Hepatocyte (in vitro differentiated cells): ENCODE results near the gene PRKCZ. TPM values are rescaled to one million over a fixed set of nuclear protein-coding genes. Genes with fewer than 3 reads are reported as not detected.

ENCODE experiments used
- DNase-seq: peaks from one replicate; pipeline ENCODE4 v3.0.0-alpha.2; 2016; ENCODE audit warnings: low spot score
- H2AFZ ChIP-seq: fragments of 200-600 bp; sonication (generic); 2 replicates; pipeline ENCODE4 v1.6.0; 2016; ENCODE audit warnings: antibody characterized with exemption, mild to moderate bottlenecking
- H3K27ac ChIP-seq: fragments of 200-600 bp; sonication (generic); 2 replicates; pipeline ENCODE4 v1.5.1; 2016; ENCODE audit warnings: mild to moderate bottlenecking
- H3K27me3 ChIP-seq: fragments of 200-600 bp; sonication (generic); 2 replicates; pipeline ENCODE4 v1.6.1; 2016
- H3K36me3 ChIP-seq: fragments of 200-600 bp; sonication (generic); replicated peaks from 2 replicates; pipeline ENCODE4 v1.5.1; 2016; ENCODE audit warnings: low read depth; ENCODE audit not compliant: insufficient read depth
- H3K4me1 ChIP-seq: fragments of 200-600 bp; sonication (generic); 2 replicates; pipeline ENCODE4 v1.5.1; 2016; ENCODE audit warnings: mild to moderate bottlenecking, moderate library complexity; ENCODE audit not compliant: insufficient read depth
- H3K4me2 ChIP-seq: fragments of 200-600 bp; sonication (generic); 2 replicates; pipeline ENCODE4 v1.6.0; 2016
- H3K4me3 ChIP-seq: fragments of 200-600 bp; sonication (generic); 2 replicates; pipeline ENCODE4 v1.5.1; 2016; ENCODE audit warnings: mild to moderate bottlenecking
- H3K79me2 ChIP-seq: fragments of 200-600 bp; sonication (generic); 2 replicates; pipeline ENCODE4 v1.6.0; 2017; ENCODE audit warnings: mild to moderate bottlenecking
- H3K9me2 ChIP-seq: fragments of 200-600 bp; sonication (generic); replicated peaks from 2 replicates; pipeline ENCODE4 v1.6.0; 2017; ENCODE audit warnings: mild to moderate bottlenecking; ENCODE audit not compliant: insufficient read depth
- H3K9me3 ChIP-seq: fragments of 200-600 bp; sonication (generic); 2 replicates; pipeline ENCODE4 v1.5.1; 2016; ENCODE audit warnings: low read depth, mild to moderate bottlenecking
- H4K20me1 ChIP-seq: fragments of 200-600 bp; sonication (generic); 2 replicates; pipeline ENCODE4 v1.6.0; 2016; ENCODE audit warnings: mild to moderate bottlenecking; ENCODE audit not compliant: insufficient read depth, poor library complexity, severe bottlenecking
- EZH2 ChIP-seq: fragments of 200-600 bp; sonication (generic); IDR thresholded peaks from 2 replicates; pipeline ENCODE4 v1.6.1; 2016; ENCODE audit warnings: antibody characterized with exemption, mild to moderate bottlenecking, borderline replicate concordance
- EZH2phosphoT487 ChIP-seq: fragments of 200-600 bp; sonication (generic); IDR thresholded peaks from one replicate; pipeline ENCODE4 v1.6.1; 2018; ENCODE audit warnings: antibody characterized with exemption, mild to moderate bottlenecking, low read depth, moderate library complexity; ENCODE audit not compliant: unreplicated experiment, severe bottlenecking
- WGBS: methylation state at CpG from one replicate; pipeline ENCODE4 v1.1.6; 2016; ENCODE audit warnings: low lambda C conversion rate; ENCODE audit errors: missing lambda C conversion rate; 5-methylcytosine and 5-hydroxymethylcytosine counted together
- polyA plus RNA-seq: library from polyadenylated mRNA; unstranded; fragments of >200 nt; fragmentation: Nextera tagmentation; extraction: Ambion mirVana; gene quantifications from 2 replicates; pipeline ENCODE4 v1.2.1, GENCODE V29; 2016
- total RNA-seq: library from RNA; depleted of rRNA; stranded (reverse); fragments of >200 nt; gene quantifications from 2 replicates; pipeline ENCODE4 v1.2.3, GENCODE V29; 2014
- TF ChIP-seq, protein P1 (sequence below): fragments of 200-600 bp; sonication (generic); IDR thresholded peaks from 2 replicates; pipeline ENCODE4 v1.5.1; 2016; ENCODE audit warnings: antibody characterized with exemption, mild to moderate bottlenecking; ENCODE audit not compliant: poor library complexity

The PRKCZ gene
- total and polyA plus RNA-seq, 2 experiments from 2014 or later, result 41.0 to 52.3 TPM

DNA sequence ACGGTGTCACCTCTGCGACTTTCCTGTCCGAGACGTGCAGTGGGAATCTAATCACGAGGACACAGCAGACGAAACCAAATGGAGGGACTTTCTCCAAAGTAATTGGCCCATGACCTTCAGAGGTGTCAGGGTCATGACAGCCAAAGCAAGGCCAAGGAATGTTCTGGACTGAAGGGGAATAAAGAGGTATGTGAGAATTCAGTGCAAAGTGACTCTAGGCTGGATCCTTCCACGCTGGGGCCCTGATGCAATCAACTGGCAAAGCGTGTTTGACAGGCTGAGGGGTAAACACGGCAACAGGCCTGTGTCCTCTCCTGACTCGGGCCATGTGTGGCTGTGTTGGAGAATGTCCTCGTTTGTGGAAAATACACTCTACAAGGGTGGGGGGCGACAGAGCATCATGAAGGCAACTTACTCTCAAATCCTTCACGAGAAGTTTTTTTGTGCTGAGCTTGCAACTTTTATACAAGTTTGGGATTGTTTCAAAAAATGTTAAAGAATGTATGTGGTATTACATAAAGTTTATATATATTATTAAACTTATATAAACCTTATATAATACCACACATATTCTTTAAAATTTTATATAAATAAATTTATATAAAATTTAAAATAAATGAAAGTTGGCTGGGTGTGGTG is 48.3 kb upstream of the PRKCZ start:
- Histone ChIP-seq H3K4me2 (no peak overlapping the region), H3K9me2 (no peaks in the 10 kb centered on the region), H3K79me2 (no peaks in the 10 kb centered on the region), H3K4me3 (no peak overlapping the region), H4K20me1 (no peaks in the 10 kb centered on the region), H3K27me3 (peaks cover 3% of the 10 kb centered on the region), H3K36me3 (no peaks in the 10 kb centered on the region), H3K27ac (no peak overlapping the region), H2AFZ (no peak overlapping the region), H3K4me1 (peaks cover 4% of the 10 kb centered on the region), H3K9me3 (no peaks in the 10 kb centered on the region)
- WGBS, result 72% methylated on average over 13 of the region's 13 CpGs
- DNase-seq, result peak; percentile 53
- no peak for TF ChIP-seq EZH2
- TF ChIP-seq EZH2phosphoT487, result no peak
- TF ChIP-seq, protein P1, sequence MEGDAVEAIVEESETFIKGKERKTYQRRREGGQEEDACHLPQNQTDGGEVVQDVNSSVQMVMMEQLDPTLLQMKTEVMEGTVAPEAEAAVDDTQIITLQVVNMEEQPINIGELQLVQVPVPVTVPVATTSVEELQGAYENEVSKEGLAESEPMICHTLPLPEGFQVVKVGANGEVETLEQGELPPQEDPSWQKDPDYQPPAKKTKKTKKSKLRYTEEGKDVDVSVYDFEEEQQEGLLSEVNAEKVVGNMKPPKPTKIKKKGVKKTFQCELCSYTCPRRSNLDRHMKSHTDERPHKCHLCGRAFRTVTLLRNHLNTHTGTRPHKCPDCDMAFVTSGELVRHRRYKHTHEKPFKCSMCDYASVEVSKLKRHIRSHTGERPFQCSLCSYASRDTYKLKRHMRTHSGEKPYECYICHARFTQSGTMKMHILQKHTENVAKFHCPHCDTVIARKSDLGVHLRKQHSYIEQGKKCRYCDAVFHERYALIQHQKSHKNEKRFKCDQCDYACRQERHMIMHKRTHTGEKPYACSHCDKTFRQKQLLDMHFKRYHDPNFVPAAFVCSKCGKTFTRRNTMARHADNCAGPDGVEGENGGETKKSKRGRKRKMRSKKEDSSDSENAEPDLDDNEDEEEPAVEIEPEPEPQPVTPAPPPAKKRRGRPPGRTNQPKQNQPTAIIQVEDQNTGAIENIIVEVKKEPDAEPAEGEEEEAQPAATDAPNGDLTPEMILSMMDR, result no peak

DNA sequence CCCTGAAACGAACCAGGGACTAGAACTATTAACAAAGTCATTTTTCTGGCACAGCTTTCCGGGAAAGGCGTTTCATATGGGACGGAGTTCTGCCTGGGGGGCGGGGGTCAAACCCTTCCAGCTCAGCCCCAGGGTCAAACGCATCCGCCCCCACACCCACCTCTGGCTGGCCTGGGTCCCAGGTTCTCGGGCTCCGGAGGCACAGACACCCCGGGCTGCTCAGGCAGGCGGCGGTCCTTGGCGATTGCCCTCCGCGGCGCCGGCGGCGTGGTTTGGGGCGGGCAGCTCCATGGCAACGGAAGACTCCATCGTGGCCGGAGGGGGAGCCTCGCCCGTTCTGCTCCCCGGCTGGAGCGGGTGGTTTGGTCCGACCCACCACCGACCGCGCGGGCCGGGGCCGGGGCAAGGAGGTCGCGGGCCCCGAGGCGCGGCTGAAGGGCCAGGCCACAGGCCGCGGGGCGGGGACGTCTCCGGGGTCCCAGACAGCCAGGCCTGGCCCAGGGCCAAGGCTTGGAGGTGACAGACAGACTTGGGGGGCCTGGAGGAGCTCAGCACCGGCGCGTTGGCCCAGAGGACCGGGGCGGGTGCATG is 46.6 kb upstream of the PRKCZ start, which contains the start of gene CFAP74:
Gene CFAP74, minus strand, starts transcription at position 246 of the 591 bp plus-strand sequence. CDS start 12,830 bp downstream, outside the sequence.
- Histone ChIP-seq H3K79me2 (no peaks in the 10 kb centered on the region), H3K4me2 (peak within 1 kb of the TSS; percentile 84), H2AFZ (peak within 1 kb of the TSS; percentile 53), H4K20me1 (no peaks in the 10 kb centered on the region), H3K27ac (no peak within 1 kb of the TSS), H3K4me3 (no peak within 1 kb of the TSS), H3K9me3 (no peaks in the 10 kb centered on the region), H3K9me2 (no peaks in the 10 kb centered on the region), H3K36me3 (no peaks in the 10 kb centered on the region), H3K27me3 (peaks cover 3% of the 10 kb centered on the region), H3K4me1 (peaks cover 4% of the 10 kb centered on the region)
- 11% methylated on average over 36 of the region's 49 CpGs for WGBS
- TF ChIP-seq EZH2, result no peak
- TF ChIP-seq, protein P1, result no peak
- no peak for TF ChIP-seq EZH2phosphoT487
- peak; percentile 76 for DNase-seq

DNA sequence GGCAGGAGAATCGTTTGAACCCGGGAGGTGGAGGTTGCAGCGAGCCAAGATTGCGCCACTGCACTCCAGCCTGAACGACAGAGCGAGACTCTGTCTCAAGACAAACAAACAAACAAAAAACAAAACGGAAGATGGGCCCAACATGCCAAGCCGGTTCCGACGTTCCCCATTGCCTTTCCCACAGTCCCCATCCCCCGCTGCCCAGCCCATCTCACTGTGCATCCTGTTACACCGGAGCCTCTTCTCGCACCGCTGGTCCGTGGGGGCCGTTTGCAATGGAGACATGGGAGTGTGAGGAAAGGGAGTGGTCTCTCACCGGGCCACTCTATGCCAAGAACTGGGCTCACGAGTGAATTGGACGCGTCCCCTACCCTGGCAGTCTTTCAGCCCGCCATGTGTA is 45.4 kb upstream of the PRKCZ start:
- Histone ChIP-seq H3K9me3 (no peaks in the 10 kb centered on the region), H3K27me3 (peaks cover 3% of the 10 kb centered on the region), H3K4me3 (no peak overlapping the region), H3K9me2 (no peaks in the 10 kb centered on the region), H3K36me3 (no peaks in the 10 kb centered on the region), H3K4me2 (no peak overlapping the region), H3K27ac (no peak overlapping the region), H2AFZ (no peak overlapping the region), H4K20me1 (no peaks in the 10 kb centered on the region), H3K79me2 (no peaks in the 10 kb centered on the region), H3K4me1 (peaks cover 4% of the 10 kb centered on the region)
- 90% methylated on average over 20 of the region's 21 CpGs for WGBS
- no peak for TF ChIP-seq EZH2
- TF ChIP-seq EZH2phosphoT487, result no peak
- TF ChIP-seq, protein P1, result no peak
- DNase-seq, result no peak
